ENCODE data around the gene LIPG. TPM values are rescaled to one million over a fixed set of nuclear protein-coding genes. Genes with fewer than 3 reads are reported as not detected.
A peak's percentile ranks its signal among the peaks of the same experiment; 100 is the strongest.
"Not testable (repeated sequence)": the region's sequence is repeated elsewhere in the genome, so short reads cannot be mapped to it uniquely, and the experiment has no call there.

Gene LIPG
- 5.5 and 7.2 TPM in 2 replicates for total RNA-seq (2014; rRNA removed; shearing (Covaris generic))

- Histone ChIP-seq H3K4me3 (ENCODE audit: insufficient read depth, low read depth, low read length) (peak within 1 kb of the TSS; percentile 48), H3K36me3 (replicated peaks; ENCODE audit: control insufficient read depth, insufficient read depth, low read length) (no peaks in the 10 kb centered on the region), H3K27me3 (ENCODE audit: control insufficient read depth, insufficient read depth, low read length) (peaks cover 34% of the 10 kb centered on the region)
- DNase-seq: peak; percentile 95
Measured at GRCh38 chr18:49561289-49562193, at the start of gene LIPG. TSS of gene LIPG (plus strand) at chr18:49562057. CDS start at chr18:49562309, 252 bp downstream.

- H3K4me3 ChIP-seq (ENCODE audit: insufficient read depth, low read depth, low read length); DNase-seq; H3K27me3 ChIP-seq (ENCODE audit: control insufficient read depth, insufficient read depth, low read length); H3K36me3 ChIP-seq (replicated peaks; ENCODE audit: control insufficient read depth, insufficient read depth, low read length): not testable (repeated sequence)
Measured at GRCh38 chr18:49512876-49513275, 49.0 kb upstream of the LIPG start.

GRCh38 chr18:49514577-49514976, 47.3 kb upstream of the LIPG start:
- Histone ChIP-seq H3K4me3 (ENCODE audit: insufficient read depth, low read depth, low read length) (no peak overlapping the region), H3K27me3 (ENCODE audit: control insufficient read depth, insufficient read depth, low read length) (no peaks in the 10 kb centered on the region), H3K36me3 (replicated peaks; ENCODE audit: control insufficient read depth, insufficient read depth, low read length) (no peaks in the 10 kb centered on the region)
- DNase-seq: no peak

- H3K27me3 ChIP-seq (ENCODE audit: control insufficient read depth, insufficient read depth, low read length); DNase-seq; H3K36me3 ChIP-seq (replicated peaks; ENCODE audit: control insufficient read depth, insufficient read depth, low read length); H3K4me3 ChIP-seq (ENCODE audit: insufficient read depth, low read depth, low read length): not testable (repeated sequence)
Measured at GRCh38 chr18:49515003-49515402, 46.9 kb upstream of the LIPG start.

GRCh38 chr18:49515516-49515915, 46.3 kb upstream of the LIPG start:
- Histone ChIP-seq H3K36me3 (replicated peaks; ENCODE audit: control insufficient read depth, insufficient read depth, low read length) (no peaks in the 10 kb centered on the region), H3K27me3 (ENCODE audit: control insufficient read depth, insufficient read depth, low read length) (no peaks in the 10 kb centered on the region), H3K4me3 (ENCODE audit: insufficient read depth, low read depth, low read length) (no peak overlapping the region)
- no peak for DNase-seq

- H3K27me3 ChIP-seq (ENCODE audit: control insufficient read depth, insufficient read depth, low read length): no peaks in the 10 kb centered on the region
- H3K4me3 ChIP-seq (ENCODE audit: insufficient read depth, low read depth, low read length): no peak overlapping the region
- no peaks in the 10 kb centered on the region for H3K36me3 ChIP-seq (replicated peaks; ENCODE audit: control insufficient read depth, insufficient read depth, low read length)
- no peak for DNase-seq
Measured at GRCh38 chr18:49517483-49517882, 44.4 kb upstream of the LIPG start.

GRCh38 chr18:49519101-49519971, 42.5 kb upstream of the LIPG start:
- Histone ChIP-seq H3K27me3 (ENCODE audit: control insufficient read depth, insufficient read depth, low read length) (no peaks in the 10 kb centered on the region), H3K4me3 (ENCODE audit: insufficient read depth, low read depth, low read length) (no peak overlapping the region), H3K36me3 (replicated peaks; ENCODE audit: control insufficient read depth, insufficient read depth, low read length) (no peaks in the 10 kb centered on the region)
- no peak for DNase-seq

- H3K4me3 ChIP-seq (ENCODE audit: insufficient read depth, low read depth, low read length): no peak overlapping the region
- H3K36me3 ChIP-seq (replicated peaks; ENCODE audit: control insufficient read depth, insufficient read depth, low read length): no peaks in the 10 kb centered on the region
- H3K27me3 ChIP-seq (ENCODE audit: control insufficient read depth, insufficient read depth, low read length): no peaks in the 10 kb centered on the region
- no peak for DNase-seq
Measured at GRCh38 chr18:49520661-49521145, 41.2 kb upstream of the LIPG start.

- no peak for DNase-seq
- Histone ChIP-seq H3K4me3 (ENCODE audit: insufficient read depth, low read depth, low read length) (no peak overlapping the region), H3K36me3 (replicated peaks; ENCODE audit: control insufficient read depth, insufficient read depth, low read length) (no peaks in the 10 kb centered on the region), H3K27me3 (ENCODE audit: control insufficient read depth, insufficient read depth, low read length) (no peaks in the 10 kb centered on the region)
Measured at GRCh38 chr18:49521216-49521835, 40.5 kb upstream of the LIPG start.

- DNase-seq; H3K36me3 ChIP-seq (replicated peaks; ENCODE audit: control insufficient read depth, insufficient read depth, low read length): not testable (repeated sequence)
Measured at GRCh38 chr18:49523580-49524093, 38.2 kb upstream of the LIPG start.

GRCh38 chr18:49524349-49524748, 37.5 kb upstream of the LIPG start:
- H3K27me3 ChIP-seq (ENCODE audit: control insufficient read depth, insufficient read depth, low read length): no peaks in the 10 kb centered on the region
- no peak overlapping the region for H3K4me3 ChIP-seq (ENCODE audit: insufficient read depth, low read depth, low read length)
- no peak for DNase-seq
- H3K36me3 ChIP-seq (replicated peaks; ENCODE audit: control insufficient read depth, insufficient read depth, low read length): no peaks in the 10 kb centered on the region

More at GRCh38 chr18:49523580-49524093, 38.2 kb upstream of the LIPG start:
- H3K4me3 ChIP-seq (ENCODE audit: insufficient read depth, low read depth, low read length); H3K27me3 ChIP-seq (ENCODE audit: control insufficient read depth, insufficient read depth, low read length): not testable (repeated sequence)

- Histone ChIP-seq H3K27me3 (ENCODE audit: control insufficient read depth, insufficient read depth, low read length) (no peaks in the 10 kb centered on the region), H3K4me3 (ENCODE audit: insufficient read depth, low read depth, low read length) (no peak overlapping the region), H3K36me3 (replicated peaks; ENCODE audit: control insufficient read depth, insufficient read depth, low read length) (no peaks in the 10 kb centered on the region)
- DNase-seq: no peak
Measured at GRCh38 chr18:49524951-49525350, 36.9 kb upstream of the LIPG start.

- no peak for DNase-seq
- no peak overlapping the region for H3K4me3 ChIP-seq (ENCODE audit: insufficient read depth, low read depth, low read length)
- no peaks in the 10 kb centered on the region for H3K36me3 ChIP-seq (replicated peaks; ENCODE audit: control insufficient read depth, insufficient read depth, low read length)
- no peaks in the 10 kb centered on the region for H3K27me3 ChIP-seq (ENCODE audit: control insufficient read depth, insufficient read depth, low read length)
Measured at GRCh38 chr18:49525981-49526380, 35.9 kb upstream of the LIPG start.

- DNase-seq: no peak
- Histone ChIP-seq H3K4me3 (ENCODE audit: insufficient read depth, low read depth, low read length) (no peak overlapping the region), H3K27me3 (ENCODE audit: control insufficient read depth, insufficient read depth, low read length) (no peaks in the 10 kb centered on the region), H3K36me3 (replicated peaks; ENCODE audit: control insufficient read depth, insufficient read depth, low read length) (no peaks in the 10 kb centered on the region)
Measured at GRCh38 chr18:49527631-49528327, 34.1 kb upstream of the LIPG start.

All from H7 (cell line).